ENCODE measurements around the gene PUS10. TPM values are rescaled to one million over a fixed set of nuclear protein-coding genes. Genes with fewer than 3 reads are reported as not detected.

Gene PUS10
- total and polyA plus RNA-seq, 2 of the 8 experiments (the other 6 are each of a cell fraction or from before 2014, with no cell fraction given), result 1.3 to 3.1 TPM

DNA sequence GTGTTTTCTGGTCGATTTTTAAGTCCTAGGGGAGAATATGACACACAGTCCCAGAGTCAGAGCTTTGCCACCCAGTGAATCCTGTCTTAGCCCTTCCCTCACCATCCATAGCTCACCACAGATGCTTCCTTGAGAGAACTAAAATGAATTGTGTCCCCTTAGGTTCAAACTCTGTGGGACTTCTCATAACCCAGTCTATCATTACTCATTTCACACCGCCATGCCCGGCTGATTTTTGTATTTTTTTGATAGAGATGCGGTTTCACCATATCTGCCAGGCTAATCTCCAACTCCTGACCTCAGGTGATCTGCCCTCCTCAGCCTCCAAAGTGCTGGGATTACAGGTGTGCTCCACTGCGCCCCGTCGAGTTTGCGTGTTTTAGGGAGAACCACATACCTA lies 69.9 kb downstream of the PUS10 start:
- H2AK5ac ChIP-seq (ENCODE audit: low read depth, low read length), result no peak overlapping the region
- 95% methylated on average over 8 of the region's 8 CpGs; no CpG with 5 or more reads in 1 of the 2 experiments for WGBS, 2 experiments (ENCODE audit: extremely low coverage in 1 of 2, insufficient coverage in 1 of 2, insufficient read length in 1 of 2, insufficient replicate concordance in 2 of 2, low coverage in 1 of 2, low lambda C conversion rate in 2 of 2, missing lambda C conversion rate in 1 of 2)
- H4K5ac ChIP-seq (ENCODE audit: insufficient read length, low read depth, low read length), result no peak overlapping the region
- no peak overlapping the region for H2BK5ac ChIP-seq (ENCODE audit: low read depth, low read length)
- H2AFZ ChIP-seq (ENCODE audit: low read length), result no peak overlapping the region
- no peak overlapping the region for H3K4ac ChIP-seq (replicated peaks; ENCODE audit: insufficient read length, low read depth, low read length)
- H3K36me3 ChIP-seq (ENCODE audit: control insufficient read depth in 2 of 4, insufficient read depth in 4 of 4, low read length in 3 of 4), result no peaks in the 10 kb centered on the region
- H2BK15ac ChIP-seq (ENCODE audit: low read length), result no peak overlapping the region
- H3K4me2 ChIP-seq (ENCODE audit: insufficient read depth in 1 of 2, low read depth in 2 of 2, low read length in 2 of 2), result no peak overlapping the region
- peaks cover 0 to 4% of the 10 kb centered on the region in 2 experiments; a peak in 1 of 4 replicates for H3K9me3 ChIP-seq (ENCODE audit: insufficient read depth in 2 of 2, low read depth in 1 of 2, low read length in 1 of 2)
- H3K79me2 ChIP-seq (ENCODE audit: control insufficient read depth in 1 of 2, insufficient read depth in 2 of 2, low read length in 2 of 2), result no peaks in the 10 kb centered on the region
- H3K4me3 ChIP-seq (ENCODE audit: extremely low read depth in 1 of 4, insufficient read depth in 2 of 4, low read depth in 3 of 4, low read length in 4 of 4), result no peak overlapping the region
- no peak overlapping the region for H2BK20ac ChIP-seq (ENCODE audit: low read length)
- ChIA-PET CTCF (ENCODE audit: partially characterized antibody) (no interaction called here), POLR2A (ENCODE audit: partially characterized antibody) (no interaction called here)
- FAIRE-seq (no peak), DNase-seq (ENCODE audit: low read depth in 1 of 2, low spot score in 2 of 2) (no peak)
- no peaks in the 10 kb centered on the region for H3K4me1 ChIP-seq (replicated peaks in 1 of 4; ENCODE audit: control insufficient read depth in 3 of 4, insufficient read depth in 4 of 4, low read length in 3 of 4)
- H3K56ac ChIP-seq (replicated peaks; ENCODE audit: insufficient read length, low read depth, low read length), result no peak overlapping the region
- no peak overlapping the region for H4K91ac ChIP-seq (replicated peaks; ENCODE audit: insufficient read length, low read length)
- no peak overlapping the region for H3K9ac ChIP-seq (replicated peaks in 1 of 4; ENCODE audit: extremely low read depth in 1 of 4, low read depth in 3 of 4, low read length in 3 of 4)
- no peak overlapping the region for H3K14ac ChIP-seq (ENCODE audit: insufficient read length)
- H3K23me2 ChIP-seq (ENCODE audit: low read depth, low read length), result no peaks in the 10 kb centered on the region; the same call in 1 of the 2 replicates
- H3K27ac ChIP-seq (ENCODE audit: low read depth, low read length), result no peak overlapping the region
- H4K8ac ChIP-seq (ENCODE audit: extremely low read depth, insufficient read depth, low read length), result no peak overlapping the region
- H2BK120ac ChIP-seq (replicated peaks; ENCODE audit: low read depth, low read length), result no peak overlapping the region
- no peak overlapping the region for H3K23ac ChIP-seq (ENCODE audit: insufficient read length)
- H3K18ac ChIP-seq (ENCODE audit: extremely low read depth, low read length), result no peak overlapping the region
- no peaks in the 10 kb centered on the region for H3K27me3 ChIP-seq (replicated peaks in 1 of 4; ENCODE audit: control insufficient read depth in 3 of 4, extremely low read depth in 1 of 4, insufficient read depth in 3 of 4, low read length in 3 of 4)
- no peaks in the 10 kb centered on the region for H4K20me1 ChIP-seq (replicated peaks in 1 of 2; ENCODE audit: control insufficient read depth in 1 of 2, insufficient read depth in 2 of 2, low read length in 2 of 2)
- H2BK12ac ChIP-seq (ENCODE audit: low read depth, low read length), result no peak overlapping the region
- H3K79me1 ChIP-seq (ENCODE audit: low read depth, low read length), result no peaks in the 10 kb centered on the region
- TF ChIP-seq, protein P1, sequence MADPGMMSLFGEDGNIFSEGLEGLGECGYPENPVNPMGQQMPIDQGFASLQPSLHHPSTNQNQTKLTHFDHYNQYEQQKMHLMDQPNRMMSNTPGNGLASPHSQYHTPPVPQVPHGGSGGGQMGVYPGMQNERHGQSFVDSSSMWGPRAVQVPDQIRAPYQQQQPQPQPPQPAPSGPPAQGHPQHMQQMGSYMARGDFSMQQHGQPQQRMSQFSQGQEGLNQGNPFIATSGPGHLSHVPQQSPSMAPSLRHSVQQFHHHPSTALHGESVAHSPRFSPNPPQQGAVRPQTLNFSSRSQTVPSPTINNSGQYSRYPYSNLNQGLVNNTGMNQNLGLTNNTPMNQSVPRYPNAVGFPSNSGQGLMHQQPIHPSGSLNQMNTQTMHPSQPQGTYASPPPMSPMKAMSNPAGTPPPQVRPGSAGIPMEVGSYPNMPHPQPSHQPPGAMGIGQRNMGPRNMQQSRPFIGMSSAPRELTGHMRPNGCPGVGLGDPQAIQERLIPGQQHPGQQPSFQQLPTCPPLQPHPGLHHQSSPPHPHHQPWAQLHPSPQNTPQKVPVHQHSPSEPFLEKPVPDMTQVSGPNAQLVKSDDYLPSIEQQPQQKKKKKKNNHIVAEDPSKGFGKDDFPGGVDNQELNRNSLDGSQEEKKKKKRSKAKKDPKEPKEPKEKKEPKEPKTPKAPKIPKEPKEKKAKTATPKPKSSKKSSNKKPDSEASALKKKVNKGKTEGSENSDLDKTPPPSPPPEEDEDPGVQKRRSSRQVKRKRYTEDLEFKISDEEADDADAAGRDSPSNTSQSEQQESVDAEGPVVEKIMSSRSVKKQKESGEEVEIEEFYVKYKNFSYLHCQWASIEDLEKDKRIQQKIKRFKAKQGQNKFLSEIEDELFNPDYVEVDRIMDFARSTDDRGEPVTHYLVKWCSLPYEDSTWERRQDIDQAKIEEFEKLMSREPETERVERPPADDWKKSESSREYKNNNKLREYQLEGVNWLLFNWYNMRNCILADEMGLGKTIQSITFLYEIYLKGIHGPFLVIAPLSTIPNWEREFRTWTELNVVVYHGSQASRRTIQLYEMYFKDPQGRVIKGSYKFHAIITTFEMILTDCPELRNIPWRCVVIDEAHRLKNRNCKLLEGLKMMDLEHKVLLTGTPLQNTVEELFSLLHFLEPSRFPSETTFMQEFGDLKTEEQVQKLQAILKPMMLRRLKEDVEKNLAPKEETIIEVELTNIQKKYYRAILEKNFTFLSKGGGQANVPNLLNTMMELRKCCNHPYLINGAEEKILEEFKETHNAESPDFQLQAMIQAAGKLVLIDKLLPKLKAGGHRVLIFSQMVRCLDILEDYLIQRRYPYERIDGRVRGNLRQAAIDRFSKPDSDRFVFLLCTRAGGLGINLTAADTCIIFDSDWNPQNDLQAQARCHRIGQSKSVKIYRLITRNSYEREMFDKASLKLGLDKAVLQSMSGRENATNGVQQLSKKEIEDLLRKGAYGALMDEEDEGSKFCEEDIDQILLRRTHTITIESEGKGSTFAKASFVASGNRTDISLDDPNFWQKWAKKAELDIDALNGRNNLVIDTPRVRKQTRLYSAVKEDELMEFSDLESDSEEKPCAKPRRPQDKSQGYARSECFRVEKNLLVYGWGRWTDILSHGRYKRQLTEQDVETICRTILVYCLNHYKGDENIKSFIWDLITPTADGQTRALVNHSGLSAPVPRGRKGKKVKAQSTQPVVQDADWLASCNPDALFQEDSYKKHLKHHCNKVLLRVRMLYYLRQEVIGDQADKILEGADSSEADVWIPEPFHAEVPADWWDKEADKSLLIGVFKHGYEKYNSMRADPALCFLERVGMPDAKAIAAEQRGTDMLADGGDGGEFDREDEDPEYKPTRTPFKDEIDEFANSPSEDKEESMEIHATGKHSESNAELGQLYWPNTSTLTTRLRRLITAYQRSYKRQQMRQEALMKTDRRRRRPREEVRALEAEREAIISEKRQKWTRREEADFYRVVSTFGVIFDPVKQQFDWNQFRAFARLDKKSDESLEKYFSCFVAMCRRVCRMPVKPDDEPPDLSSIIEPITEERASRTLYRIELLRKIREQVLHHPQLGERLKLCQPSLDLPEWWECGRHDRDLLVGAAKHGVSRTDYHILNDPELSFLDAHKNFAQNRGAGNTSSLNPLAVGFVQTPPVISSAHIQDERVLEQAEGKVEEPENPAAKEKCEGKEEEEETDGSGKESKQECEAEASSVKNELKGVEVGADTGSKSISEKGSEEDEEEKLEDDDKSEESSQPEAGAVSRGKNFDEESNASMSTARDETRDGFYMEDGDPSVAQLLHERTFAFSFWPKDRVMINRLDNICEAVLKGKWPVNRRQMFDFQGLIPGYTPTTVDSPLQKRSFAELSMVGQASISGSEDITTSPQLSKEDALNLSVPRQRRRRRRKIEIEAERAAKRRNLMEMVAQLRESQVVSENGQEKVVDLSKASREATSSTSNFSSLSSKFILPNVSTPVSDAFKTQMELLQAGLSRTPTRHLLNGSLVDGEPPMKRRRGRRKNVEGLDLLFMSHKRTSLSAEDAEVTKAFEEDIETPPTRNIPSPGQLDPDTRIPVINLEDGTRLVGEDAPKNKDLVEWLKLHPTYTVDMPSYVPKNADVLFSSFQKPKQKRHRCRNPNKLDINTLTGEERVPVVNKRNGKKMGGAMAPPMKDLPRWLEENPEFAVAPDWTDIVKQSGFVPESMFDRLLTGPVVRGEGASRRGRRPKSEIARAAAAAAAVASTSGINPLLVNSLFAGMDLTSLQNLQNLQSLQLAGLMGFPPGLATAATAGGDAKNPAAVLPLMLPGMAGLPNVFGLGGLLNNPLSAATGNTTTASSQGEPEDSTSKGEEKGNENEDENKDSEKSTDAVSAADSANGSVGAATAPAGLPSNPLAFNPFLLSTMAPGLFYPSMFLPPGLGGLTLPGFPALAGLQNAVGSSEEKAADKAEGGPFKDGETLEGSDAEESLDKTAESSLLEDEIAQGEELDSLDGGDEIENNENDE (IDR thresholded peaks at IDR 0.05; ENCODE audit: insufficient replicate concordance, low read length), result no peak
